ENCODE measurements around the gene BLCAP. TPM values are rescaled to one million over a fixed set of nuclear protein-coding genes. Genes with fewer than 3 reads are reported as not detected.

BLCAP gene
- polyA plus RNA-seq, 6 donors from 2014 or later: 202 to 268 (median 213) TPM

GRCh38 chr20:37534401-37535157, 6.9 kb upstream of the BLCAP start:
- H3K36me3 Mint-ChIP-seq: no peaks in the 10 kb centered on the region
- peaks cover 0 to 2% (median 0%) of the 10 kb centered on the region in 7 donors for H3K9me3 Mint-ChIP-seq
- ATAC-seq (ENCODE audit: low read depth in 2 of 2) (peak; percentile 100), DNase-seq (peak; percentile 79)
- peaks cover 9 to 33% (median 20%) of the 10 kb centered on the region in 3 donors for H3K27me3 Mint-ChIP-seq
- peak overlapping the region; percentile 26 to 94 (median 66) for H3K27ac Mint-ChIP-seq
- H3K4me1 Mint-ChIP-seq: peaks cover 4 to 10% (median 8%) of the 10 kb centered on the region in 3 donors
- peak overlapping the region in 1 of 8 donors; percentile 53 for H3K4me3 Mint-ChIP-seq

DNA sequence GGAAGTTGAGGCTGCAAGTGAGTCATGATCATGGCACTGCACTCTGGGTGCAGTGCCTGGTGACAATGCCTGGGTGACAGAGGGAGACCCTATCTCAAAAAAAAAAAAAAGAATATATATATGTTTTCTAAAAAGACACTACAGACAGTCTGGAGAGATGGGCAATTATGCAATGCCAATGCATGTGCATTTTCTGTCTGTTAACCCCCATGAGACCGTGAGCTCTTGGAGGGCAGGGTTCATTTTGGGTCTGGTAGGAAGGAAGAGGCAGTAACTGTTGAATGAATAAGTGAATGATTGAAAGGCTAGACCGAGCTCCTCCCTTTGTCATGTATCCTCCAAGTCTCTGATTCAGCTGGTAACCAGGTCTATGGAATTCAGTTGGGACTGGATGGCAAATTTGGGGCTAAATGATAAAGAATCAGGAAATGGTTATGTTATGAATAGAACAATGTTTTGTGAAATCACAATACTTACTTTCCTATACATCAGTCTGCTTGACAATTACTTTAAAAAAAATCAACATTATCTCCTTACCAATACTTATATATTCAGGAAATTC, 5.6 kb upstream of the BLCAP start:
- Mint-ChIP-seq H3K27ac (no peak overlapping the region), H3K36me3 (no peaks in the 10 kb centered on the region), H3K27me3 (peaks cover 5 to 19% (median 14%) of the 10 kb centered on the region in 3 donors), H3K9me3 (no peaks in the 10 kb centered on the region), H3K4me1 (peaks cover 16 to 20% (median 20%) of the 10 kb centered on the region in 3 donors), H3K4me3 (peak overlapping the region in 2 of 8 donors; percentile 6 to 16)
- DNase-seq (no peak), ATAC-seq (ENCODE audit: low read depth in 2 of 2) (no peak)

DNA sequence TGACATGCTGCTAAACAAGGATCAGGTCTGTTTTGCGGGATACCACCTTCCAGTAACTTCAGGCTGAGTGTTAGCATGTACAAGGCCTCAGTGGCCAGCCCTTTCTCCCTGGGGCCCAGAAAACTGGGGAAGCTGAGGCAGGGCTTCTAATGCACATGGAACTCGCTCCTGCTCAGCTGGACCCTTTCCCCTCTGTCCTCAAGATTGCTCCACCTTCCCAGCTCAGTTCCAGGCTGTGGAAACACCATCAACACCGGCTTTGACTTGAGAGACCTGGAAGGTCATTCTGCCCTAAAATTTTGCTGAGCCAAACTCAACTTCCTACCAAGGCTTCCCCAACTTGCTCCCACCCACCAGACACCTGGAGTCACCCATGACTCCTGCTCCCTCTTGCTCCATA, 4.2 kb upstream of the BLCAP start:
- Mint-ChIP-seq H3K36me3 (no peaks in the 10 kb centered on the region), H3K27me3 (peaks cover 0 to 10% (median 6%) of the 10 kb centered on the region in 3 donors), H3K4me1 (peaks cover 23 to 27% (median 24%) of the 10 kb centered on the region in 3 donors), H3K4me3 (no peak overlapping the region), H3K27ac (no peak overlapping the region), H3K9me3 (no peaks in the 10 kb centered on the region)
- no peak for ATAC-seq (ENCODE audit: low read depth in 2 of 2)
- no peak for DNase-seq

DNA sequence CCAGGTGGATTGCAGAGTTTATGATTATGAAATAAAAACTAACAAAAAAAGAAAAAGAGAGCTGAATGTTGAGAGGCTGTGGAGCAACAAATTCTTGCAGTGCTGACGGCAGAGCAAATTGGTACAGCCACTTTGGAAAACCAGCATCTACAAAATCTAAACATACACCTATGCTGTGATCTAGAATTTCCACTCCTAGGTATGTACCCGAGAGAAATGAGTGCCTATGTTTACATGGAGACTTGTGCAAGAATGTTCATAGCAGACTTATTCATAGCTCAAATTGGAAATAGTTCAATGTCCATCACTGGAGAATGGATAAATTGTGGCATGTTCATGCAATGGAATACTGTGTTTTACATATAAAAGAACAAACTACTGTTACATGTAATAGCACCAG, 3.0 kb upstream of the BLCAP start:
- ATAC-seq (ENCODE audit: low read depth in 2 of 2) (no peak), DNase-seq (no peak)
- peaks cover 0 to 6% (median 4%) of the 10 kb centered on the region in 3 donors for H3K27me3 Mint-ChIP-seq
- peaks cover 33 to 38% (median 36%) of the 10 kb centered on the region in 3 donors for H3K4me1 Mint-ChIP-seq
- H3K4me3 Mint-ChIP-seq: peak overlapping the region in 2 of 8 donors; percentile 33 to 86
- no peaks in the 10 kb centered on the region for H3K36me3 Mint-ChIP-seq
- no peaks in the 10 kb centered on the region for H3K9me3 Mint-ChIP-seq
- H3K27ac Mint-ChIP-seq: peak overlapping the region in 1 of 6 donors; percentile 54

GRCh38 chr20:37529968-37530600, 2.4 kb upstream of the BLCAP start:
- no peak for ATAC-seq (ENCODE audit: low read depth in 2 of 2)
- Mint-ChIP-seq H3K9me3 (no peaks in the 10 kb centered on the region), H3K4me3 (peak overlapping the region in 2 of 8 donors; percentile 74 to 86), H3K27me3 (peaks cover 0 to 6% (median 4%) of the 10 kb centered on the region in 3 donors), H3K4me1 (peaks cover 39 to 44% (median 41%) of the 10 kb centered on the region in 3 donors), H3K36me3 (no peaks in the 10 kb centered on the region), H3K27ac (no peak overlapping the region)
- no peak for DNase-seq

GRCh38 chr20:37529214-37529967, 1.7 kb upstream of the BLCAP start:
- no peak for DNase-seq
- Mint-ChIP-seq H3K27ac (peak overlapping the region in 4 of 6 donors; percentile 8 to 99 (median 56)), H3K4me1 (peaks cover 41 to 44% (median 42%) of the 10 kb centered on the region in 3 donors), H3K9me3 (no peaks in the 10 kb centered on the region), H3K4me3 (peak overlapping the region; percentile 6 to 97 (median 87)), H3K27me3 (peaks cover 0 to 6% (median under 1%) of the 10 kb centered on the region in 3 donors), H3K36me3 (no peaks in the 10 kb centered on the region)
- no peak for ATAC-seq (ENCODE audit: low read depth in 2 of 2)

GRCh38 chr20:37528446-37529213, 954 bp upstream of the BLCAP start:
- Mint-ChIP-seq H3K27ac (peak overlapping the region; percentile 19 to 100 (median 100)), H3K4me1 (peaks cover 44 to 50% (median 49%) of the 10 kb centered on the region in 3 donors), H3K4me3 (peak overlapping the region; percentile 86 to 99 (median 90)), H3K36me3 (peaks cover 0 to under 1% of the 10 kb centered on the region in 2 donors), H3K27me3 (peaks cover 0 to 6% (median 0%) of the 10 kb centered on the region in 3 donors), H3K9me3 (no peaks in the 10 kb centered on the region)
- DNase-seq (no peak), ATAC-seq (ENCODE audit: low read depth in 2 of 2) (no peak)

DNA sequence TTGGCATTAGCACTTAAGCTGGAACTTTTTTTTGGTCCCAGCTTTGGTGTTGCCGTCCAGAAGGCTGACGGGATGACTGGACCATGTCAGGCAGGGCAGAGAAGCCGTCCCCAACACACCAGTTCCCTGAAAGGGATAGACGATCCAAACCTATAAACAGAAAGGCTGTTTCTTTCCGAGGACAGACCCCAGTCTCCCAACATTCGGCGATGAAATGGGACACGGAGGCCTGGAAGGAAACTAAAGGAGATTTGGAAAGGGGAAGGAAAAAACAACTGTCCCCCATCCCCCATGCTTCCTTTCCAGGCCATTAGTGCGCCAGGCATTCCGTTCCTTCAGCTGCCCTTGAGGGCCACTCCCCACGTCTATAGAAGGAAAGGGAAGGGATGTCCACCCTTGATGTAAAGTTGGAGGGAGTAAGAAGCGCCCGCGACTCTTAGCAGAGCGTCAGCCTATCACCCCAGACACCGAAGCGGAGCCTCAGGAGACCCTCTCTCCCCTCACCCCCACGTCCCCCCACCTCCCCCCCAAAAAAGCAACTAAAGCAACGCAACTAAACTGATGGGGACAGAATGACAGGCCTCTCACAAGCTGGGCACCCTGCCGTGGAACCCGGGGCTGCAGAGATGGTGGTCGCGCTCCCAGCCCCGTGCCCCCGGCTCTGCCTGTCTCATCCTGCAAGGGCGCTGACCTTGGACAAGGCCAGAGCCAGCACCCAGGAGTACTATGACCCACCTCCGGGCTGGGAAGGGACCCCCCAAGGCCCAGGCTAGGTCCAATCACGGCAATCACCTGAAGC, 638 bp downstream of the BLCAP start:
- peaks cover 0 to 7% of the 10 kb centered on the region in 2 donors for H3K36me3 Mint-ChIP-seq
- peak overlapping the region; percentile 86 to 99 (median 90) for H3K4me3 Mint-ChIP-seq
- ATAC-seq (ENCODE audit: low read depth in 2 of 2) (no peak), DNase-seq (no peak)
- H3K4me1 Mint-ChIP-seq: peaks cover 51 to 60% (median 59%) of the 10 kb centered on the region in 3 donors
- peaks cover 0 to 6% (median 0%) of the 10 kb centered on the region in 3 donors for H3K27me3 Mint-ChIP-seq
- peak overlapping the region; percentile 99 to 100 (median 100) for H3K27ac Mint-ChIP-seq
- H3K9me3 Mint-ChIP-seq: no peaks in the 10 kb centered on the region

- peaks cover 57 to 66% (median 63%) of the 10 kb centered on the region in 3 donors for H3K4me1 Mint-ChIP-seq
- ATAC-seq (ENCODE audit: low read depth in 2 of 2) (peak; percentile 45 to 51), DNase-seq (peak; percentile 42)
- H3K9me3 Mint-ChIP-seq: no peaks in the 10 kb centered on the region
- H3K36me3 Mint-ChIP-seq: peaks cover 0 to 7% of the 10 kb centered on the region in 2 donors
- peak overlapping the region; percentile 86 to 99 (median 90) for H3K4me3 Mint-ChIP-seq
- H3K27ac Mint-ChIP-seq: peak overlapping the region; percentile 95 to 100 (median 100)
- H3K27me3 Mint-ChIP-seq: peaks cover 0 to 6% (median 0%) of the 10 kb centered on the region in 3 donors
These were observed 1.3 kb downstream of the BLCAP start for GRCh38 chr20:37526238-37526838.

DNA sequence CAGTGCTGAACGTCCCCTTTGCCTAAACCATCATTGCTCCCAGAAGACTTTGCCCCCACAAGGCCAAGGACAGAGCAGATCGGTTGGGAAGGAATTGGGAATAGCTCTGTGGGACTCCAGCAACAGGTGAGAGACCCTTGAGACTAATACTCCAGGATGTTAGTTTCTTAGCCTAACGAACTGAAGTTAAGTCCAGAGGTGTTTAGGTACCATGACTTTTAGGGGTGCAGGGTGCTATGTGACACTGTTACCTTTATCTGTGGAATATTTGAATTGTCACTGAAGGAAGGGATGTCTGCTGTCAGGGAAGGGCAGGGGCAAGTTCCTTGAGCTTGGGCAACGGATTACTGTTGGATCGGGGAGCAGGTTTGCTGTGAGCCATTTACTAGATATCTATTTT, 1.9 kb downstream of the BLCAP start:
- DNase-seq: no peak
- peaks cover 57 to 70% (median 67%) of the 10 kb centered on the region in 3 donors for H3K4me1 Mint-ChIP-seq
- H3K9me3 Mint-ChIP-seq: no peaks in the 10 kb centered on the region
- H3K27ac Mint-ChIP-seq: peak overlapping the region; percentile 20 to 100 (median 100)
- H3K4me3 Mint-ChIP-seq: peak overlapping the region; percentile 86 to 99 (median 90)
- peaks cover 0 to under 1% (median 0%) of the 10 kb centered on the region in 3 donors for H3K27me3 Mint-ChIP-seq
- H3K36me3 Mint-ChIP-seq: peaks cover 0 to 7% of the 10 kb centered on the region in 2 donors
- ATAC-seq (ENCODE audit: low read depth in 2 of 2): no peak
